HL-60 (cell line): ENCODE results near the gene ADCY5.

ENCODE experiments used
- DNase-seq, 2 experiments: peaks; one replicate each; pipeline ENCODE4 v3.0.0-alpha.2; 2010 to 2020; ENCODE audit warnings: low read depth in 1 of 2, low spot score in 1 of 2
- H3K27ac ChIP-seq: fragments of 250-450 bp; sonication (Bioruptor Pico); replicated peaks from 2 replicates; pipeline ENCODE4 v1.5.1; 2020; ENCODE audit warnings: mild to moderate bottlenecking, moderate library complexity
- H3K27me3 ChIP-seq: fragments of 250-450 bp; sonication (Bioruptor Pico); 2 replicates; pipeline ENCODE4 v1.5.1; 2021; ENCODE audit warnings: mild to moderate bottlenecking, moderate library complexity; ENCODE audit not compliant: insufficient read depth, poor library complexity, severe bottlenecking
- H3K4me3 ChIP-seq: replicated peaks from 2 replicates; pipeline ENCODE4 v1.5.1; 2011; ENCODE audit warnings: mild to moderate bottlenecking, control low read depth, low read length; ENCODE audit not compliant: insufficient read depth
- CTCF ChIP-seq: IDR thresholded peaks from one replicate; pipeline ENCODE4 v1.5.1; 2011; ENCODE audit warnings: low read length, control low read depth, inconsistent platforms; ENCODE audit not compliant: insufficient read depth
- GABPA ChIP-seq: IDR thresholded peaks from 2 replicates; pipeline ENCODE4 v1.6.1; 2012; ENCODE audit warnings: low read depth
- POLR2AphosphoS5 ChIP-seq: IDR thresholded peaks from 2 replicates; pipeline ENCODE4 v1.6.1; 2012; ENCODE audit warnings: low read depth
- REST ChIP-seq: IDR thresholded peaks from 2 replicates; pipeline ENCODE4 v1.6.1; 2012; ENCODE audit warnings: low read depth; ENCODE audit not compliant: insufficient replicate concordance
- SPI1 ChIP-seq: IDR thresholded peaks from 2 replicates; pipeline ENCODE4 v1.6.1; 2012; ENCODE audit warnings: low read depth, mild to moderate bottlenecking, borderline replicate concordance

The ADCY5 gene

GRCh38 chr3:123390865-123391600, 57.9 kb downstream of the ADCY5 start:
- Histone ChIP-seq H3K27ac (no peak overlapping the region), H3K27me3 (peaks cover 18% of the 10 kb centered on the region), H3K4me3 (no peak overlapping the region)
- TF ChIP-seq POLR2AphosphoS5 (no peak), CTCF (no peak), GABPA (no peak)
- DNase-seq: no peak

- TF ChIP-seq SPI1 (no peak), POLR2AphosphoS5 (no peak), GABPA (no peak), CTCF (no peak), REST (no peak)
- DNase-seq: no peak
- peaks cover 20% of the 10 kb centered on the region for H3K27me3 ChIP-seq
- no peak overlapping the region for H3K4me3 ChIP-seq
- H3K27ac ChIP-seq: no peak overlapping the region
Measured at GRCh38 chr3:123389628-123389918, 59.3 kb downstream of the ADCY5 start.

- Histone ChIP-seq H3K27ac (no peak overlapping the region), H3K4me3 (no peak overlapping the region), H3K27me3 (peaks cover 20% of the 10 kb centered on the region)
- TF ChIP-seq CTCF: no peak
- no peak for TF ChIP-seq POLR2AphosphoS5
- no peak for TF ChIP-seq GABPA
- TF ChIP-seq SPI1: no peak
- no peak for TF ChIP-seq REST
- DNase-seq: no peak
Measured at GRCh38 chr3:123388811-123389627, 59.9 kb downstream of the ADCY5 start.
